H1 (cell line): ENCODE measurements around the gene CFAP61. TPM values are rescaled to one million over a fixed set of nuclear protein-coding genes. Genes with fewer than 3 reads are reported as not detected.

Source experiments
- CTCF ChIA-PET: fragments of 300-600 bp; sonication (Branson Sonifier 250); formaldehyde crosslinking; loops from one replicate; lab custom pipeline; 2021; ENCODE audit not compliant: partially characterized antibody; lab: Charles Lee
- POLR2A ChIA-PET: fragments of 300-600 bp; sonication (Branson Sonifier 250); formaldehyde crosslinking; loops from one replicate; lab custom pipeline; 2021; ENCODE audit warnings: inconsistent platforms; ENCODE audit not compliant: partially characterized antibody; lab: Charles Lee
- DNase-seq, 2 experiments: peaks; one replicate each; pipeline versions ENCODE4 v3.0.0 to v3.0.0-alpha.2; 2010 to 2022; ENCODE audit warnings: low spot score in 2 of 2, low read depth in 1 of 2, mixed read lengths in 1 of 2
- FAIRE-seq: peaks from 2 replicates; lab custom pipeline; 2011; peaks lifted over from hg19 to GRCh38; lab: Jason Lieb, UNC
- H2AFZ ChIP-seq: 2 replicates; pipeline ENCODE4 v1.8.1; 2012; ENCODE audit warnings: low read length, inconsistent platforms
- H2AK5ac ChIP-seq: 2 replicates; pipeline ENCODE4 v1.6.1; 2013; ENCODE audit warnings: low read depth, low read length
- H2BK120ac ChIP-seq: replicated peaks from 2 replicates; pipeline ENCODE3; 2013; ENCODE audit warnings: low read depth, low read length, inconsistent platforms
- H2BK12ac ChIP-seq: 2 replicates; pipeline ENCODE4 v1.6.1; 2013; ENCODE audit warnings: low read depth, low read length
- H2BK15ac ChIP-seq: 2 replicates; pipeline ENCODE4 v1.6.1; 2013; ENCODE audit warnings: low read length
- H2BK20ac ChIP-seq: 2 replicates; pipeline ENCODE4 v1.6.1; 2013; ENCODE audit warnings: low read length
- H2BK5ac ChIP-seq: 2 replicates; pipeline ENCODE4 v1.6.1; 2013; ENCODE audit warnings: low read depth, low read length
- H3K14ac ChIP-seq: 2 replicates; pipeline ENCODE4 v1.6.1; 2013; ENCODE audit warnings: inconsistent platforms; ENCODE audit not compliant: insufficient read length
- H3K18ac ChIP-seq: 2 replicates; pipeline ENCODE4 v1.6.1; 2013; ENCODE audit warnings: low read length; ENCODE audit errors: extremely low read depth
- H3K23ac ChIP-seq: 2 replicates; pipeline ENCODE4 v1.6.1; 2013; ENCODE audit warnings: inconsistent platforms; ENCODE audit not compliant: insufficient read length
- H3K23me2 ChIP-seq: 2 replicates; pipeline ENCODE4 v1.6.1; 2013; ENCODE audit warnings: low read depth, low read length
- H3K27ac ChIP-seq: 2 replicates; pipeline ENCODE4 v1.6.1; 2011; ENCODE audit warnings: low read depth, low read length, inconsistent platforms
- H3K27me3 ChIP-seq, 4 experiments: replicated peaks in 1 of 4; 1 replicate in 1 of 4; 2 replicates in 3 of 4; pipeline versions ENCODE4 v1.6.1 to v1.8.1; 2011 to 2013; ENCODE audit warnings: low read length in 3 of 4, mild to moderate bottlenecking in 3 of 4, inconsistent platforms in 2 of 4, mixed read lengths in 2 of 4, moderate library complexity in 1 of 4; ENCODE audit not compliant: control insufficient read depth in 3 of 4, insufficient read depth in 3 of 4; ENCODE audit errors: extremely low read depth in 1 of 4
- H3K36me3 ChIP-seq, 4 experiments: 2 replicates each; pipeline versions ENCODE4 v1.6.1 to v1.8.1; 2011 to 2013; ENCODE audit warnings: mild to moderate bottlenecking in 4 of 4, low read length in 3 of 4, moderate library complexity in 2 of 4, control low read depth in 1 of 4, inconsistent platforms in 1 of 4; ENCODE audit not compliant: insufficient read depth in 4 of 4, control insufficient read depth in 2 of 4
- H3K4ac ChIP-seq: replicated peaks from 2 replicates; pipeline ENCODE3; 2013; ENCODE audit warnings: low read length, low read depth, mixed read lengths, inconsistent platforms; ENCODE audit not compliant: insufficient read length
- H3K4me1 ChIP-seq, 4 experiments: replicated peaks in 1 of 4; 1 replicate in 1 of 4; 2 replicates in 3 of 4; pipeline versions ENCODE4 v1.6.1 to v1.8.1; 2011 to 2013; ENCODE audit warnings: low read length in 3 of 4, inconsistent platforms in 2 of 4, mixed read lengths in 1 of 4; ENCODE audit not compliant: insufficient read depth in 4 of 4, control insufficient read depth in 3 of 4
- H3K4me2 ChIP-seq, 2 experiments: 2 replicates each; pipeline versions ENCODE4 v1.6.1 to v1.8.1; 2011 to 2013; ENCODE audit warnings: low read depth in 2 of 2, low read length in 2 of 2, control low read depth in 1 of 2, inconsistent platforms in 1 of 2, mild to moderate bottlenecking in 1 of 2; ENCODE audit not compliant: insufficient read depth in 1 of 2
- H3K4me3 ChIP-seq, 4 experiments: fragments of 200-600, 300-600 bp in 1 of 4; sonication (generic), shearing (Covaris generic), sonication (Bioruptor Twin) in 1 of 4; 2 replicates each; pipeline versions ENCODE4 v1.5.1 to v1.8.1; 2011 to 2016; ENCODE audit warnings: low read length in 4 of 4, low read depth in 3 of 4, control low read depth in 2 of 4, inconsistent platforms in 2 of 4, mild to moderate bottlenecking in 2 of 4, mixed read lengths in 1 of 4, moderate library complexity in 1 of 4; ENCODE audit not compliant: insufficient read depth in 2 of 4; ENCODE audit errors: extremely low read depth in 1 of 4
- H3K56ac ChIP-seq: replicated peaks from 2 replicates; pipeline ENCODE3; 2013; ENCODE audit warnings: low read depth, mild to moderate bottlenecking, mixed read lengths, low read length, inconsistent platforms; ENCODE audit not compliant: insufficient read length
- H3K79me1 ChIP-seq: 2 replicates; pipeline ENCODE4 v1.6.1; 2013; ENCODE audit warnings: low read depth, low read length, control low read depth
- H3K79me2 ChIP-seq, 2 experiments: 2 replicates each; pipeline versions ENCODE4 v1.6.1 to v1.8.1; 2012 to 2013; ENCODE audit warnings: low read length in 2 of 2, mild to moderate bottlenecking in 2 of 2, inconsistent platforms in 1 of 2; ENCODE audit not compliant: insufficient read depth in 2 of 2, control insufficient read depth in 1 of 2
- H3K9ac ChIP-seq, 4 experiments: replicated peaks in 1 of 4; 1 replicate in 1 of 4; 2 replicates in 3 of 4; pipeline versions ENCODE4 v1.6.1 to v1.8.1; 2011 to 2013; ENCODE audit warnings: low read depth in 3 of 4, low read length in 3 of 4, control low read depth in 2 of 4, mild to moderate bottlenecking in 2 of 4, moderate library complexity in 2 of 4, inconsistent platforms in 1 of 4; ENCODE audit errors: extremely low read depth in 1 of 4
- H3K9me3 ChIP-seq, 2 experiments: 2 replicates each; pipeline versions ENCODE4 v1.6.1 to v1.8.1; 2012 to 2013; ENCODE audit warnings: mild to moderate bottlenecking in 2 of 2, moderate library complexity in 2 of 2, control low read depth in 1 of 2, inconsistent platforms in 1 of 2, low read depth in 1 of 2, low read length in 1 of 2, mixed read lengths in 1 of 2; ENCODE audit not compliant: insufficient read depth in 2 of 2
- H4K20me1 ChIP-seq, 2 experiments: replicated peaks in 1 of 2; 2 replicates each; pipeline versions ENCODE3 to v1.8.1; 2011 to 2013; ENCODE audit warnings: inconsistent platforms in 2 of 2, low read length in 2 of 2, mild to moderate bottlenecking in 1 of 2; ENCODE audit not compliant: insufficient read depth in 2 of 2, control insufficient read depth in 1 of 2
- H4K5ac ChIP-seq: 2 replicates; pipeline ENCODE4 v1.6.1; 2013; ENCODE audit warnings: low read length, low read depth, mixed read lengths, inconsistent platforms; ENCODE audit not compliant: insufficient read length
- H4K8ac ChIP-seq: 2 replicates; pipeline ENCODE4 v1.8.0; 2013; ENCODE audit warnings: mild to moderate bottlenecking, moderate library complexity, low read length, inconsistent platforms; ENCODE audit not compliant: insufficient read depth; ENCODE audit errors: extremely low read depth
- H4K91ac ChIP-seq: replicated peaks from 2 replicates; pipeline ENCODE3; 2013; ENCODE audit warnings: low read length, mixed read lengths, inconsistent platforms; ENCODE audit not compliant: insufficient read length
- CTCF ChIP-seq, 3 experiments: IDR thresholded peaks; 1 replicate in 2 of 3; 2 replicates in 1 of 3; pipeline versions ENCODE4 v1.5.1 to v1.6.1; 2011; ENCODE audit warnings: low read length in 3 of 3, mild to moderate bottlenecking in 3 of 3, inconsistent platforms in 2 of 3, low read depth in 1 of 3, moderate library complexity in 1 of 3; ENCODE audit not compliant: insufficient read depth in 1 of 3; ENCODE audit errors: control extremely low read depth in 1 of 3
- TAF1 ChIP-seq: IDR thresholded peaks from 2 replicates; pipeline ENCODE4 v1.6.1; 2011; ENCODE audit warnings: mild to moderate bottlenecking, low read depth, low read length
- WGBS, 2 experiments: shearing (Covaris generic) in 1 of 2; methylation state at CpG; one replicate each; pipeline versions ENCODE4 v1.1.6 to v1.1.7; 2013 to 2015; ENCODE audit warnings: low lambda C conversion rate in 2 of 2, mixed read lengths in 2 of 2, inconsistent platforms in 1 of 2, low coverage in 1 of 2, missing lambda C conversion rate in 1 of 2; ENCODE audit not compliant: insufficient replicate concordance in 2 of 2, insufficient coverage in 1 of 2, insufficient read length in 1 of 2; ENCODE audit errors: extremely low coverage in 1 of 2, missing lambda C conversion rate in 1 of 2; 5-methylcytosine and 5-hydroxymethylcytosine counted together
- polyA plus RNA-seq, 7 experiments: library from polyadenylated mRNA; depleted of rRNA in 3 of 7; stranded (reverse) in 5 of 7; unstranded in 2 of 7; fragments of >200 nt in 5 of 7; fragments of 200-250 nt in 2 of 7; gene quantifications; 1 replicate in 5 of 7; 2 replicates in 1 of 7; 4 replicates in 1 of 7; pipeline versions ENCODE4 v1.2.1 to v1.2.3, GENCODE V29; 2011 to 2013; ENCODE audit warnings: missing spikeins in 2 of 7, mixed read lengths in 2 of 7
- total RNA-seq: library from RNA; stranded (reverse); fragmentation: NEBNext Ultra II Directional; extraction: Animal tissue kit (Norgen Biotek cat#: 25700); gene quantifications from 2 replicates; pipeline ENCODE4 v1.2.1, GENCODE V29; 2021

CFAP61 gene
- total and polyA plus RNA-seq, 2 of the 8 experiments (the other 6 are each of a cell fraction or from before 2014, with no cell fraction given) = 0.29 to 0.61 TPM

- no peak overlapping the region for H3K4me3 ChIP-seq
- no peaks in the 10 kb centered on the region for H3K79me2 ChIP-seq
- DNase-seq (no peak), FAIRE-seq (no peak)
- no peak overlapping the region for H3K14ac ChIP-seq
- 81% methylated on average over 7 of the region's 7 CpGs; no CpG with 5 or more reads in 1 of the 2 experiments for WGBS, 2 experiments
- H3K27ac ChIP-seq = no peak overlapping the region
- H3K27me3 ChIP-seq = no peaks in the 10 kb centered on the region
- POLR2A ChIA-PET = no interaction called here
- H2AK5ac ChIP-seq = no peak overlapping the region
- no peak overlapping the region for H2BK20ac ChIP-seq
- no peak overlapping the region for H3K18ac ChIP-seq
- H4K20me1 ChIP-seq = no peaks in the 10 kb centered on the region
- no peak overlapping the region for H4K5ac ChIP-seq
- no peak overlapping the region for H2BK15ac ChIP-seq
- H3K23me2 ChIP-seq = no peaks in the 10 kb centered on the region
- no peak overlapping the region for H4K8ac ChIP-seq
- CTCF ChIA-PET = interaction anchor here (0.6 to 1.9 kb wide), 4 partner anchors 11 to 218 kb away, joined by 3 to 5 read pairs (median 4); no protein-coding TSS in a partner anchor
- no peak overlapping the region for H3K4ac ChIP-seq
- no peak overlapping the region for H2AFZ ChIP-seq
- no peaks in the 10 kb centered on the region for H3K36me3 ChIP-seq
- no peak overlapping the region for H3K56ac ChIP-seq
- H2BK5ac ChIP-seq = no peak overlapping the region
- H4K91ac ChIP-seq = no peak overlapping the region
- no peak overlapping the region for H3K9ac ChIP-seq
- H3K79me1 ChIP-seq = no peaks in the 10 kb centered on the region
- no peak overlapping the region for H2BK120ac ChIP-seq
- H3K4me1 ChIP-seq = no peaks in the 10 kb centered on the region
- peaks cover 3 to 6% of the 10 kb centered on the region in 2 experiments; a peak in 2 of 4 replicates for H3K9me3 ChIP-seq
- no peak for TF ChIP-seq TAF1
- peak in 1 of 3 experiments; percentile 10; a peak in 1 of 4 replicates for TF ChIP-seq CTCF (IDR thresholded peaks at IDR 0.05; ENCODE audit: control extremely low read depth in 1 of 3, insufficient read depth in 1 of 3, low read depth in 1 of 3, low read length in 3 of 3)
- TF ChIP-seq, all 59 proteins: peak for 1
- H3K23ac ChIP-seq = no peak overlapping the region
- no peak overlapping the region for H2BK12ac ChIP-seq
- no peak overlapping the region for H3K4me2 ChIP-seq
Measured at GRCh38 chr20:20214757-20215275, 162.5 kb downstream of the CFAP61 start.
